Endodermal cell (in vitro differentiated cells): ENCODE measurements around the gene CALCOCO1. TPM values are rescaled to one million over a fixed set of nuclear protein-coding genes. Genes with fewer than 3 reads are reported as not detected.
A peak's percentile ranks its signal among the peaks of the same experiment; 100 is the strongest.
"Not testable (repeated sequence)": the region's sequence is repeated elsewhere in the genome, so short reads cannot be mapped to it uniquely, and the experiment has no call there.

Experiments used
- DNase-seq: peaks from one replicate; pipeline ENCODE4 v3.0.0-alpha.2; 2017
- H3K27ac ChIP-seq: 2 replicates; pipeline ENCODE4 v1.5.1; 2013; ENCODE audit warnings: mild to moderate bottlenecking, low read depth, low read length, moderate library complexity
- H3K27me3 ChIP-seq: 2 replicates; pipeline ENCODE4 v1.6.1; 2013; ENCODE audit warnings: mild to moderate bottlenecking, low read length, moderate library complexity; ENCODE audit not compliant: insufficient read depth, control insufficient read depth, poor library complexity, severe bottlenecking
- H3K36me3 ChIP-seq: 2 replicates; pipeline ENCODE4 v1.7.0; 2013; ENCODE audit warnings: mild to moderate bottlenecking, low read length, moderate library complexity; ENCODE audit not compliant: control insufficient read depth, insufficient read depth
- H3K4me1 ChIP-seq: one replicate; pipeline ENCODE4 v1.7.0; 2013; ENCODE audit warnings: low read length; ENCODE audit not compliant: control insufficient read depth, insufficient read depth
- H3K4me3 ChIP-seq: 2 replicates; pipeline ENCODE4 v1.5.1; 2013; ENCODE audit warnings: mild to moderate bottlenecking, low read length, moderate library complexity
- H3K9ac ChIP-seq: 2 replicates; pipeline ENCODE4 v1.6.1; 2013; ENCODE audit warnings: mild to moderate bottlenecking, low read length, moderate library complexity; ENCODE audit not compliant: poor library complexity, severe bottlenecking; ENCODE audit errors: extremely low read depth
- H3K9me3 ChIP-seq: 2 replicates; pipeline ENCODE4 v1.6.1; 2013; ENCODE audit warnings: mild to moderate bottlenecking, low read length, moderate library complexity; ENCODE audit not compliant: control insufficient read depth
- H3K27ac Mint-ChIP-seq: 2 replicates; pipeline ENCODE4 v1.8.0; 2020; ENCODE audit warnings: mixed read lengths
- H3K27me3 Mint-ChIP-seq: 2 replicates; pipeline ENCODE4 v1.8.0; 2021; ENCODE audit warnings: mild to moderate bottlenecking, mixed read lengths; ENCODE audit not compliant: insufficient read depth
- H3K36me3 Mint-ChIP-seq: 2 replicates; pipeline ENCODE4 v1.8.0; 2020; ENCODE audit warnings: low read depth, mixed read lengths
- H3K4me1 Mint-ChIP-seq: 2 replicates; pipeline ENCODE4 v1.8.0; 2020; ENCODE audit warnings: mixed read lengths
- H3K4me3 Mint-ChIP-seq: 2 replicates; pipeline ENCODE4 v1.8.0; 2020; ENCODE audit warnings: mild to moderate bottlenecking, moderate library complexity, mixed read lengths
- H3K9me3 Mint-ChIP-seq: 2 replicates; pipeline ENCODE4 v1.8.0; 2020; ENCODE audit warnings: mild to moderate bottlenecking, mixed read lengths
- CTCF ChIP-seq: fragments of 200-600 bp; sonication (generic); conservative IDR thresholded peaks from 2 replicates; pipeline ENCODE4 v1.5.0; 2021; ENCODE audit warnings: antibody characterized with exemption, mild to moderate bottlenecking
- WGBS, 2 experiments: methylation state at CpG; one replicate each; pipeline versions ENCODE4 v1.1.5 to v1.1.7; 2013; ENCODE audit warnings: missing lambda C conversion rate in 2 of 2, mixed read lengths in 1 of 2; ENCODE audit not compliant: insufficient coverage in 1 of 2, insufficient read length in 1 of 2; 5-methylcytosine and 5-hydroxymethylcytosine counted together
- total RNA-seq, 2 donors: library from RNA; stranded (reverse); fragmentation: NEBNext Ultra II Directional in 1 of 2; extraction: Animal tissue kit (Norgen Biotek cat#: 25700) in 1 of 2; gene quantifications; 2 replicates in 1 of 2; 3 replicates in 1 of 2; pipeline ENCODE4 v1.2.1, GENCODE V29; 2021

CALCOCO1 gene
- total RNA-seq, 2 donors from 2014 or later, result 41.4 to 45.7 TPM

GRCh38 chr12:53720946-53721345 lies 6.3 kb downstream of the CALCOCO1 start:
- no peak for DNase-seq
- Histone ChIP-seq H3K27me3 (no peaks in the 10 kb centered on the region), H3K9ac (no peak overlapping the region), H3K9me3 (no peaks in the 10 kb centered on the region), H3K27ac (no peak overlapping the region), H3K36me3 (peaks cover 3% of the 10 kb centered on the region), H3K4me3 (no peak overlapping the region), H3K4me1 (no peaks in the 10 kb centered on the region)
- 82 to 83% methylated on average over 1 of the region's 1 CpG for WGBS, 2 experiments
- Mint-ChIP-seq H3K27me3 (no peaks in the 10 kb centered on the region), H3K36me3 (peaks cover 31% of the 10 kb centered on the region), H3K4me3 (no peak overlapping the region), H3K9me3 (no peaks in the 10 kb centered on the region), H3K27ac (no peak overlapping the region), H3K4me1 (no peaks in the 10 kb centered on the region)
- TF ChIP-seq CTCF, result no peak

- Histone ChIP-seq H3K27ac (no peak overlapping the region), H3K4me3 (no peak overlapping the region), H3K9ac (no peak overlapping the region), H3K9me3 (no peaks in the 10 kb centered on the region), H3K4me1 (no peaks in the 10 kb centered on the region), H3K36me3 (peaks cover 3% of the 10 kb centered on the region), H3K27me3 (no peaks in the 10 kb centered on the region)
- Mint-ChIP-seq H3K36me3 (peaks cover 32% of the 10 kb centered on the region), H3K27me3 (no peaks in the 10 kb centered on the region), H3K4me1 (no peaks in the 10 kb centered on the region), H3K27ac (no peak overlapping the region), H3K4me3 (no peak overlapping the region), H3K9me3 (no peaks in the 10 kb centered on the region)
- TF ChIP-seq CTCF, result no peak
- WGBS, 2 experiments, result 74 to 86% methylated on average over 1 to 2 of the region's 2 CpGs
- DNase-seq, result peak; percentile 81
Observed at GRCh38 chr12:53719649-53720048, 7.6 kb downstream of the CALCOCO1 start.

GRCh38 chr12:53718567-53718966 lies 8.7 kb downstream of the CALCOCO1 start:
- H3K36me3 Mint-ChIP-seq, result peaks cover 34% of the 10 kb centered on the region
- H3K9me3 ChIP-seq, DNase-seq, H3K9ac ChIP-seq, H3K36me3 ChIP-seq, H3K4me3 ChIP-seq, H3K27me3 ChIP-seq, H3K9me3 Mint-ChIP-seq, H3K4me1 ChIP-seq, H3K4me1 Mint-ChIP-seq, H3K27me3 Mint-ChIP-seq, H3K4me3 Mint-ChIP-seq, H3K27ac Mint-ChIP-seq, H3K27ac ChIP-seq: not testable (repeated sequence)
- WGBS, 2 experiments, result 93 to 100% methylated on average over 3 to 6 of the region's 6 CpGs

GRCh38 chr12:53717319-53717718 lies 9.9 kb downstream of the CALCOCO1 start:
- no peak for DNase-seq
- Histone ChIP-seq H3K9me3 (no peaks in the 10 kb centered on the region), H3K27ac (no peak overlapping the region), H3K27me3 (no peaks in the 10 kb centered on the region), H3K4me3 (no peak overlapping the region), H3K36me3 (peaks cover 3% of the 10 kb centered on the region), H3K9ac (no peak overlapping the region), H3K4me1 (peaks cover 5% of the 10 kb centered on the region)
- H3K4me3 Mint-ChIP-seq, result no peak overlapping the region
- H3K27me3 Mint-ChIP-seq, result no peaks in the 10 kb centered on the region
- TF ChIP-seq CTCF, result no peak
- no peaks in the 10 kb centered on the region for H3K4me1 Mint-ChIP-seq
- peaks cover 40% of the 10 kb centered on the region for H3K36me3 Mint-ChIP-seq
- 90 to 95% methylated on average over 3 to 5 of the region's 5 CpGs for WGBS, 2 experiments
- no peak overlapping the region for H3K27ac Mint-ChIP-seq
- no peaks in the 10 kb centered on the region for H3K9me3 Mint-ChIP-seq
